ENCODE measurements around the gene DTX3L.

Gene DTX3L

DNA sequence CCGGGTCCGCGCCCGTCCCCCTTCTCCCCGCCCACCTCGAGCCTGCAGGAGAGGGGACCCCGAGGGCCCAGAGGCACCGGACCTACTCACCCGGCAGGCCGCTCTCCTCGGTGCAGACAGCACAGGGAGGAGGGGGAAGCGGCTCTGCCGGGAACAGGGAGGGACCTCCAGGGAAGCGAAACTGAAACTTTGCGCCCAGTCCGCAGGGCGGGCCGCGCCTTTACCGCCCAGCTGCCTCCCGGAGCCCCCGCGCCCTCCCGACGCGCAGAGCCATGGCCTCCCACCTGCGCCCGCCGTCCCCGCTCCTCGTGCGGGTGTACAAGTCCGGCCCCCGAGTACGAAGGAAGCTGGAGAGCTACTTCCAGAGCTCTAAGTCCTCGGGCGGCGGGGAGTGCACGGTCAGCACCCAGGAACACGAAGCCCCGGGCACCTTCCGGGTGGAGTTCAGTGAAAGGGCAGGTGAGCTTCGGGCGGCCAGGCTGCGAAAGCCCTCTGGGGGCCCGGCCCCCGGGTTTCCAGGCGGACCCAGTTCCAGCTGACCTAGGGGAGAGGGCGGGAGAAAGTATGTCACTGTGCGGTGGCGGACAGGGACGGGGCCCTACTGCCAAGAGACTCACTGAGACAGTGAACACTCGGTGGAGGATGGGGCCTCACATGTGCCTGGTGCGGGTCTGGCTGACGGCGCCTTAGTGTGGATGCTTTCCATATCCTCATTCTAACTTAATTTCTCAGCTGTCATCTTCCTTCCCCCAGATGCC lies at the start of gene DTX3L, which contains the start of gene PARP9:
DTX3L (plus strand) TSS at position 184 of the 758 bp plus-strand sequence; CDS start at position 273, 89 bp downstream.
PARP9 (minus strand) TSS at position 146 of the 758 bp plus-strand sequence. CDS start 4,680 bp downstream, outside the sequence.
- DNase-seq (ENCODE audit: low spot score), result peak; percentile 95

- no peak for DNase-seq (ENCODE audit: low spot score)
These were observed 49.1 kb upstream of the DTX3L start for GRCh38 chr3:122515020-122515468.

GRCh38 chr3:122515870-122516269 lies 48.3 kb upstream of the DTX3L start:
- DNase-seq (ENCODE audit: low spot score), result no peak

GRCh38 chr3:122516846-122517360 lies 47.2 kb upstream of the DTX3L start:
- no peak for DNase-seq (ENCODE audit: low spot score)

DNA sequence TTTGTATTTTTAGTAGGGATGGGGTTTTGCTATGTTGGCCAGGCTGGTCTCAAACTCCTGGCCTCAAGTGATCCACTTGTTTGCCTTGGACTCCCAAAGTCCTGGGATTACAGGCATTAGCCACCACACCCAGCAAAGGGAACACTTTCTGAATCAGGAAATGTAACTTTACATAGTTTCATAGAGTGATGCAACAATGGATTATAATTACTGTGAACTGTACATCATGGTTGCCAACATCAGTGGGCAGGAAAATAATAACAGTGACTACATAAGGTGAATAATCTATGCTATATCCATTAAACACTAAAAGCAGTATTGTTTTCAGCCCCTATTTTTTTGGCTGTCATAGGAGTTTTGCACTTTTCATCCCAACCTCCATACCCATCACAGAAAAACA lies 44.4 kb upstream of the DTX3L start:
- DNase-seq (ENCODE audit: low spot score), result no peak

- DNase-seq (ENCODE audit: low spot score), result no peak
These were observed 43.3 kb upstream of the DTX3L start for GRCh38 chr3:122520861-122521260.

DNA sequence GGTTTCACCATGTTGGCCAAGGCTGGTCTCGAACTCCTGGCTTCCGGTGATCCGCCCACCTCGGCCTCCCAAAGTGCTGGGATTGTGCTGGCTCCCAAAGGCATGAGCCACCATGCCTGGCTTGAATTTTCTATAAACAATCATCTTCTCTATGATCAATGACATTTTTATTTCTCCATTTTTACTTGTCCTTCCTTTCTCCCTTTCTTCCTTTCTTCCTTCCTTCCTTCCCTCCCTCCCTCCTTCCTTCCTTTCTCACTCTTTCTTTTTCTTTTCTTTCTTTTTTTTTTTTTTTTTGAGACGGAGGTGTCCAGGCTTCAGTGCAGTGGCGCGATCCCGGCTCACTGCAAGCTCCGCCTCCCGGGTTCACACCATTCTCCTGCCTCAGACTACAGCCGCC lies 40.8 kb upstream of the DTX3L start:
- DNase-seq (ENCODE audit: low spot score), result no peak

- no peak for DNase-seq (ENCODE audit: low spot score)
These were observed 34.0 kb upstream of the DTX3L start for GRCh38 chr3:122530164-122530563.

- no peak for DNase-seq (ENCODE audit: low spot score)
These were observed 30.7 kb upstream of the DTX3L start for GRCh38 chr3:122533480-122533879.

GRCh38 chr3:122533931-122534334 lies 30.2 kb upstream of the DTX3L start:
- peak; percentile 77 for DNase-seq (ENCODE audit: low spot score)

DNA sequence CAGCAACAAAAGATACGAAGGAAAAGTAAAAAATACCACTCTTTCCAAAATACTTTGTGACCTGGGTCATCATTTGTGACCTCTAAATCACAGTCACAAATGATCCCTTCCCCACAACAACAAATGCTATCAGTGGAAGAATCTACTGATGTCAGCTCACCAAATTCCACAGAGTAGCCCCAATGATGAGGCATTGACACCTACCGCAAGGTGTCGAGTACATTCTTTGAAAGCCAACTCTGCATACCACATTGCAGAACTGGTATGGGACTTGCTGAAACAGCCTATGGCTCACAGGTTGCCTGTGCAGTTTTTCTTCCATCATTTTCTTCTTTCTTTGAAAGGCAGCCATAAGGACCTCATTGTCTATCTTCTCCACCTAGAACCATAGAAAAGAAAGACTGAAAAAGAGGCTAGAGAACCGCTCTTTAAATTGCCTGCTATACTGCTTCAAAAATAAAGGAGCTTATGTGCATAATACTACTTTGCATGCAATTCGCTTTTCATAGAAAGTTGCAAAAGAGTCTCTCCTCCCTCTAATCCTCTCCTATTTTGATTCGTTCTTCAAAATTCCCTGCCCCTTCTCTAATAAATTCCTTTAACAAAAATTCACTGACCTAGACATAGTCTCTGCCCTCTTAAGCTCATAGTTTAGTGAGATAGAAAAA lies 28.0 kb upstream of the DTX3L start:
- DNase-seq (ENCODE audit: low spot score), result no peak

GRCh38 chr3:122536632-122537001 lies 27.5 kb upstream of the DTX3L start:
- no peak for DNase-seq (ENCODE audit: low spot score)

DNA sequence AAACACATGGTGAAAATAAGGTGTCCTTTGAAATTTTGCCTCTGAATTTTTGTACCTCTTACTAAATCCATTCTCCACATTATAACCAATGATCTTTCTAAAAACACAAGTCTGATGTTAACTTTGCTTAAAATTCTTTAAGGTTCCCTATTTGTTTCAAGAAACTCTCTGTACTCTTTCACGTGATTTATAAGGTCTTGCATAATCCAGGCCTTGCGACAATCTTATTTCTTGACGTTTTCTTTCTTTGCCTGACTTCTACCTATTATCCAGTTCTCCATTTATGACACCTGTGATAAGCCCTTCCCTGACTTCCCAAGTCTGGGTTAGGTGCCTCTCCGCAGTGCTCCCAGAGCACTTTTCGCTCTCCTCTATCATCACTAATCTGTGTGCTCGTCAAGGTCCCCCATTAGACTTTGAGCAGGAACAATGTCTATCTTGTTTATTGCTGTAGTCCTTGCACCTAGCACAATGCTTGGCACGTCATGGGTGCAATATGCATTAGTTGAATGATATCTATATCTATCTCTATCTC lies 25.1 kb upstream of the DTX3L start:
- DNase-seq (ENCODE audit: low spot score), result no peak

- DNase-seq (ENCODE audit: low spot score), result no peak
These were observed 18.0 kb upstream of the DTX3L start for GRCh38 chr3:122546151-122546550.

DNA sequence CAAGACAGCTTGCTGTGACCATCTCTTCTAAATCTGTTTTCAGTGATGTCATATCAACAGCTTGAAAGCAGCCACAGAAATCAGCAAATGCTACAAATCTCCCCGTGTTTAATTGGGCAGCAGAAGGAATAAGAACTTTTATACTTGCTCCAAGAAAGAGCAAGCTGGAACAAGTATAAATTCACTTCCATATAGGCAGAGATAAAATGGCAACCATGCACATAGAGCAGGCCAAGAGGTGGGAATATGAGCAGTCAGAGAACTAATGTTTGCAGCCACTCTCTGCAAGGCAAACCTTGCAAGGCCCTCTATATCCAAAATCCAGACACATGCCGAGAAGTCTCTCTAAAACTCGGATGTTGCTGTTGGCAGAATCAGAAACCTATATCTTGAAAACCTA lies 16.1 kb upstream of the DTX3L start:
- DNase-seq (ENCODE audit: low spot score), result no peak

DNA sequence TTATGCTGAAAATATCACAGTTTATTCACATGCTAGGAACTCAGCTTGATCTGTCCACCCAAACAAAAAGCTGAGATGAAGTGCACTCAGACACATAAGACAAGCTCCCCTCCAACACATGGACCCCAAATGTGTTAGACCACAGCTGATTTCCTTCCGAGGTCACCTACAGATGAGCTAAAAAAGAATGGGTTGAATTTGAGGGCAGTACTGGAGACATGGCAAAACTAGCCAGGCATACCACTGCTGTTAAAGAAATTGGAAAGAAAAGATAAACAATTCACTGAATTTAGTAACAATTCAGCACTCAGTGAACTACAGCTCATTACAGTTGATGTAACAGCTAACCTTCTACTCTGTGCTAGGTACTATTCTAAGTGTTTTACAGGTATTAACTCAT lies 15.5 kb upstream of the DTX3L start:
- no peak for DNase-seq (ENCODE audit: low spot score)

DNA sequence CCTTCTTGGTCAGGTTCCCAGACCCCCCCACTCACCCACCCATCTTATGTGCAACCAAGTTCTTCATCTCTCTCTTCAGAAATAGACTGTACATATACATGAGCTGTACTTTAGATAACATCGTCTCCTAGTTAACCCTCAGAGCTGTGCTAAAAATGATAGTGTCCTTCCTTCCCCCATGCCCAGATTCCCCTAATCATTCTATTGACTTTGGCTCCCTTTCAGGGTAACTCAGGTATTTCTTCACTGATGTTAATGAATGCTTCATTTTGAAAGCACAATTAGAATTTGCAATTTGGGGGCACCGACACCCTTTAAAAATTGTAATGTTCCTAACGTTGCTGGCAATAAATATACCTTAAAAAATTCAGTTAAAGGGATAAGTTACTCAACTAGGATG lies 11.0 kb upstream of the DTX3L start:
- DNase-seq (ENCODE audit: low spot score), result no peak

- DNase-seq (ENCODE audit: low spot score), result peak; percentile 16
These were observed 8.7 kb upstream of the DTX3L start for GRCh38 chr3:122555275-122556071.

DNA sequence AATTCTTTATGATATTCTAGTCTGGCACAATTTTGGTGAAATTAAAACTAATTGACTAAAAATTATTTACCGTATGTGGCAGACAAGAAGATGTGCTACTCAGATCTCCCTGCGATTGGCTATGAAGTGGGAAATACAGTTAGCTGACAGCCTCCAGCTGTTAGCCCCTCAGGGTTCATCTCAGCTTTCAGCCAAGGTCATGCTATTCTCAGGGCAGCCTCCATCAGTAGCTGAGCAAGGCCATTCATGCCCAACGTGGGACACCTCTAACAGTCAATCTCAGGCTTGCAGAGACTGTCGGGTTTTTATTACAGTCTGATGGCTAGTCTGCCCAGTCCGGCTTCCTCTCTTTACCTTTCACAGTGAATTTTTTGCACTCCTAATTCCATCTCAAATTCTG lies 6.8 kb upstream of the DTX3L start:
- no peak for DNase-seq (ENCODE audit: low spot score)

GRCh38 chr3:122558605-122559004 lies 5.5 kb upstream of the DTX3L start:
- no peak for DNase-seq (ENCODE audit: low spot score)

GRCh38 chr3:122559906-122560305 lies 4.2 kb upstream of the DTX3L start:
- DNase-seq (ENCODE audit: low spot score), result no peak

GRCh38 chr3:122560680-122561079 lies 3.5 kb upstream of the DTX3L start:
- DNase-seq (ENCODE audit: low spot score), result peak; percentile 68
